H9 (cell line): ENCODE data around the gene CCDC85B. TPM values are rescaled to one million over a fixed set of nuclear protein-coding genes. Genes with fewer than 3 reads are reported as not detected.

ENCODE experiments used
- DNase-seq: peaks from one replicate; pipeline ENCODE4 v3.0.0-alpha.2; 2017
- H2AFZ ChIP-seq: one replicate; pipeline ENCODE4 v1.6.1; 2013; ENCODE audit warnings: mild to moderate bottlenecking, low read length, control low read depth, moderate library complexity
- H2AK5ac ChIP-seq: 2 replicates; pipeline ENCODE4 v1.6.1; 2013; ENCODE audit warnings: low read length, control low read depth, mixed read lengths; ENCODE audit not compliant: insufficient read length
- H2BK120ac ChIP-seq: one replicate; pipeline ENCODE4 v1.6.1; 2013; ENCODE audit warnings: low read depth, mild to moderate bottlenecking, low read length, control low read depth, inconsistent platforms; ENCODE audit not compliant: poor library complexity, severe bottlenecking
- H2BK12ac ChIP-seq: 2 replicates; pipeline ENCODE4 v1.6.1; 2013; ENCODE audit warnings: low read length, control low read depth, mixed read lengths, low read depth; ENCODE audit not compliant: insufficient read length
- H2BK15ac ChIP-seq: 2 replicates; pipeline ENCODE4 v1.6.1; 2013; ENCODE audit warnings: low read depth, low read length, control low read depth
- H2BK20ac ChIP-seq: one replicate; pipeline ENCODE4 v1.6.1; 2013; ENCODE audit warnings: low read depth, mild to moderate bottlenecking, low read length, control low read depth, inconsistent platforms; ENCODE audit not compliant: poor library complexity, severe bottlenecking
- H2BK5ac ChIP-seq: 2 replicates; pipeline ENCODE4 v1.6.1; 2013; ENCODE audit warnings: low read length, control low read depth, mixed read lengths; ENCODE audit not compliant: insufficient read length
- H3K14ac ChIP-seq: 2 replicates; pipeline ENCODE4 v1.6.1; 2013; ENCODE audit warnings: low read length, control low read depth; ENCODE audit not compliant: insufficient read depth
- H3K18ac ChIP-seq: 2 replicates; pipeline ENCODE4 v1.6.1; 2013; ENCODE audit warnings: low read depth, mild to moderate bottlenecking, mixed read lengths, low read length, control low read depth; ENCODE audit not compliant: insufficient read length
- H3K23ac ChIP-seq: 2 replicates; pipeline ENCODE4 v1.6.1; 2013; ENCODE audit warnings: low read length, control low read depth, mixed read lengths, low read depth; ENCODE audit not compliant: insufficient read length
- H3K23me2 ChIP-seq: 2 replicates; pipeline ENCODE4 v1.6.1; 2013; ENCODE audit warnings: low read depth, mild to moderate bottlenecking, mixed read lengths, low read length, control low read depth; ENCODE audit not compliant: insufficient read length, poor library complexity, severe bottlenecking
- H3K27ac ChIP-seq: 2 replicates; pipeline ENCODE4 v1.5.1; 2013; ENCODE audit warnings: low read length, control low read depth, mixed read lengths, low read depth; ENCODE audit not compliant: insufficient read length
- H3K27me3 ChIP-seq: 2 replicates; pipeline ENCODE4 v1.6.1; 2013; ENCODE audit warnings: low read length, control low read depth, inconsistent platforms; ENCODE audit not compliant: insufficient read depth
- H3K4ac ChIP-seq: 2 replicates; pipeline ENCODE4 v1.6.1; 2013; ENCODE audit warnings: low read depth, mild to moderate bottlenecking, control low read depth, inconsistent platforms, low read length, moderate library complexity
- H3K4me1 ChIP-seq: 2 replicates; pipeline ENCODE4 v1.6.1; 2013; ENCODE audit warnings: low read length, control low read depth, inconsistent platforms; ENCODE audit not compliant: insufficient read depth
- H3K4me2 ChIP-seq: 2 replicates; pipeline ENCODE4 v1.6.1; 2013; ENCODE audit warnings: low read length, control low read depth, mixed read lengths; ENCODE audit not compliant: insufficient read length, insufficient read depth
- H3K56ac ChIP-seq: 2 replicates; pipeline ENCODE4 v1.6.1; 2013; ENCODE audit warnings: low read depth, mild to moderate bottlenecking, mixed read lengths, low read length, control low read depth; ENCODE audit not compliant: insufficient read length
- H3K79me1 ChIP-seq: 2 replicates; pipeline ENCODE4 v1.6.1; 2013; ENCODE audit warnings: low read depth, mild to moderate bottlenecking, moderate library complexity, low read length, control low read depth, inconsistent platforms; ENCODE audit not compliant: insufficient read depth, poor library complexity, severe bottlenecking
- H3K79me2 ChIP-seq: 2 replicates; pipeline ENCODE4 v1.6.1; 2013; ENCODE audit warnings: low read length, control low read depth, inconsistent platforms; ENCODE audit not compliant: insufficient read depth
- H3K9ac ChIP-seq: 2 replicates; pipeline ENCODE4 v1.6.1; 2013; ENCODE audit warnings: low read length, control low read depth, mixed read lengths; ENCODE audit not compliant: insufficient read length; ENCODE audit errors: extremely low read depth
- H3K9me3 ChIP-seq: one replicate; pipeline ENCODE4 v1.6.1; 2013; ENCODE audit warnings: low read depth, low read length, inconsistent platforms; ENCODE audit not compliant: control insufficient read depth
- H3T11ph ChIP-seq: one replicate; pipeline ENCODE4 v1.6.1; 2013; ENCODE audit warnings: mild to moderate bottlenecking, low read length, control low read depth, inconsistent platforms
- H4K20me1 ChIP-seq: one replicate; pipeline ENCODE4 v1.6.1; 2013; ENCODE audit not compliant: control insufficient read depth, insufficient read length, insufficient read depth
- H4K5ac ChIP-seq: 2 replicates; pipeline ENCODE4 v1.6.1; 2013; ENCODE audit warnings: low read depth, mild to moderate bottlenecking, mixed read lengths, low read length, control low read depth; ENCODE audit not compliant: insufficient read length
- H4K8ac ChIP-seq: replicated peaks from 2 replicates; pipeline ENCODE4 v1.6.1; 2013; ENCODE audit warnings: low read length, control low read depth, mixed read lengths, low read depth; ENCODE audit not compliant: insufficient read length
- H4K91ac ChIP-seq: 2 replicates; pipeline ENCODE4 v1.6.1; 2013; ENCODE audit warnings: low read depth, mild to moderate bottlenecking, moderate library complexity, mixed read lengths, low read length, control low read depth; ENCODE audit not compliant: insufficient read length
- H3K27ac Mint-ChIP-seq, 3 experiments: 2 replicates in 2 of 3; 3 replicates in 1 of 3; pipeline ENCODE4 v1.8.0; 2020 to 2021; ENCODE audit warnings: mixed read lengths in 3 of 3, mild to moderate bottlenecking in 1 of 3, moderate library complexity in 1 of 3
- H3K27me3 Mint-ChIP-seq: 2 replicates; pipeline ENCODE4 v1.8.0; 2021; ENCODE audit warnings: low read depth, mild to moderate bottlenecking, moderate library complexity, mixed read lengths
- H3K36me3 Mint-ChIP-seq, 3 experiments: 2 replicates in 2 of 3; 3 replicates in 1 of 3; pipeline ENCODE4 v1.8.0; 2020 to 2021; ENCODE audit warnings: low read depth in 3 of 3, mixed read lengths in 3 of 3; ENCODE audit not compliant: insufficient read depth in 1 of 3
- H3K4me1 Mint-ChIP-seq, 2 experiments: 2 replicates each; pipeline ENCODE4 v1.8.0; 2020; ENCODE audit warnings: mixed read lengths in 2 of 2
- H3K4me3 Mint-ChIP-seq, 2 experiments: 2 replicates in 1 of 2; 3 replicates in 1 of 2; pipeline ENCODE4 v1.8.0; 2020 to 2021; ENCODE audit warnings: mild to moderate bottlenecking in 2 of 2, mixed read lengths in 2 of 2, moderate library complexity in 1 of 2
- H3K9me3 Mint-ChIP-seq, 2 experiments: 2 replicates in 1 of 2; 3 replicates in 1 of 2; pipeline ENCODE4 v1.8.0; 2020; ENCODE audit warnings: mild to moderate bottlenecking in 2 of 2, mixed read lengths in 2 of 2, moderate library complexity in 1 of 2
- WGBS: extraction: QIAGEN DNeasy Blood & Tissue Kit; methylation state at CpG from one replicate; pipeline ENCODE4 v1.1.7; 2013; ENCODE audit warnings: missing lambda C conversion rate, low lambda C conversion rate, mixed read lengths; ENCODE audit not compliant: insufficient read length; ENCODE audit errors: extremely low coverage; 5-methylcytosine and 5-hydroxymethylcytosine counted together
- total RNA-seq: library from RNA; stranded (reverse); gene quantifications from 2 replicates; pipeline ENCODE4 v1.2.1, GENCODE V29; 2021
- TF ChIP-seq, protein P1 (sequence below): fragments of 200-600 bp; sonication (generic); conservative IDR thresholded peaks from 3 replicates; pipeline ENCODE4 v1.8.0; 2021; ENCODE audit warnings: antibody characterized with exemption, mild to moderate bottlenecking

The CCDC85B gene
- total RNA-seq, 1 experiment from 2014 or later, result 23.3 TPM

DNA sequence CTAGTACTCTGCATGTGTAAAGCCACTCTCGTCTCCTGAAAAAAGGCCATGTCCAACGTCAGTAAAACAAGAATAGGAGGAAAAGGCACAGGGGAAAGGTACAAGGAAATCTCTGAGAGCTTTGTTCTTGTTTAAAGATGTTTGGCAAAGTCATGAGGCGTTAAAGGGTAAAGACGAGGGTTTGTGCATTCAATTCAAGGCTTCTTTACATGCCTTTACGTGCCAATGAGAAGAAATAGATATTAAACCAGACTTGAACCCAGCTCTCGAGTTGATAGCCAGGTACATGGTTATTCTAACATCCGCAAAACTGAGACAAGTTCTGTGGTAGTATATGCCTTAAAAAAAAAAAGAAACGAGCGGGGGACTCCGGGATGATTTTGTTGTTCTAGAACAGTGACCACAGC lies 31.8 kb upstream of the CCDC85B start:
- peaks cover 2% of the 10 kb centered on the region for H4K20me1 ChIP-seq
- no CpG with 5 or more reads among the region's 10 CpGs for WGBS

More for the DNA sequence above, 31.8 kb upstream of the CCDC85B start:
- Histone ChIP-seq H3K23ac (no peak overlapping the region), H3K23me2 (peaks cover 25% of the 10 kb centered on the region), H2BK120ac (peak overlapping the region; percentile 79), H2BK12ac (no peak overlapping the region), H2AFZ (no peak overlapping the region), H3K4me2 (peak overlapping the region; percentile 92), H4K5ac (no peak overlapping the region), H2AK5ac (no peak overlapping the region), H3K14ac (peak overlapping the region; percentile 68; the same call in 1 of the 2 replicates), H4K8ac (no peak overlapping the region), H2BK15ac (no peak overlapping the region), H3K9me3 (no peaks in the 10 kb centered on the region), H2BK20ac (no peak overlapping the region), H3K79me2 (peaks cover 14% of the 10 kb centered on the region; the same call in 1 of the 2 replicates), H3K18ac (peak overlapping the region; percentile 64), H3T11ph (no peak overlapping the region), H3K79me1 (peaks cover 3% of the 10 kb centered on the region), H2BK5ac (no peak overlapping the region), H3K27me3 (no peaks in the 10 kb centered on the region), H3K9ac (peak overlapping the region; percentile 56), H3K27ac (peak overlapping the region; percentile 54), H3K56ac (no peak overlapping the region), H4K91ac (no peak overlapping the region), H3K4me1 (no peaks in the 10 kb centered on the region), H3K4ac (no peak overlapping the region; the same call in 1 of the 2 replicates)
- peaks cover 29 to 31% of the 10 kb centered on the region in 2 experiments for H3K4me1 Mint-ChIP-seq
- TF ChIP-seq, protein P1, sequence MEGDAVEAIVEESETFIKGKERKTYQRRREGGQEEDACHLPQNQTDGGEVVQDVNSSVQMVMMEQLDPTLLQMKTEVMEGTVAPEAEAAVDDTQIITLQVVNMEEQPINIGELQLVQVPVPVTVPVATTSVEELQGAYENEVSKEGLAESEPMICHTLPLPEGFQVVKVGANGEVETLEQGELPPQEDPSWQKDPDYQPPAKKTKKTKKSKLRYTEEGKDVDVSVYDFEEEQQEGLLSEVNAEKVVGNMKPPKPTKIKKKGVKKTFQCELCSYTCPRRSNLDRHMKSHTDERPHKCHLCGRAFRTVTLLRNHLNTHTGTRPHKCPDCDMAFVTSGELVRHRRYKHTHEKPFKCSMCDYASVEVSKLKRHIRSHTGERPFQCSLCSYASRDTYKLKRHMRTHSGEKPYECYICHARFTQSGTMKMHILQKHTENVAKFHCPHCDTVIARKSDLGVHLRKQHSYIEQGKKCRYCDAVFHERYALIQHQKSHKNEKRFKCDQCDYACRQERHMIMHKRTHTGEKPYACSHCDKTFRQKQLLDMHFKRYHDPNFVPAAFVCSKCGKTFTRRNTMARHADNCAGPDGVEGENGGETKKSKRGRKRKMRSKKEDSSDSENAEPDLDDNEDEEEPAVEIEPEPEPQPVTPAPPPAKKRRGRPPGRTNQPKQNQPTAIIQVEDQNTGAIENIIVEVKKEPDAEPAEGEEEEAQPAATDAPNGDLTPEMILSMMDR, result no peak
- no peak for DNase-seq
- H3K27ac Mint-ChIP-seq, result peak overlapping the region; percentile 91 to 99 (median 97)
- H3K4me3 Mint-ChIP-seq, result peak overlapping the region; percentile 78 to 93
- H3K9me3 Mint-ChIP-seq, result peaks cover 0 to 3% of the 10 kb centered on the region in 2 experiments; a peak in 2 of 5 replicates
- no peaks in the 10 kb centered on the region for H3K27me3 Mint-ChIP-seq
- H3K36me3 Mint-ChIP-seq, result peaks cover 47 to 52% (median 51%) of the 10 kb centered on the region in 3 experiments
